C4-2B (cell line): ENCODE measurements around the gene FBXW5.

Source experiments
- H3K27ac ChIP-seq: fragments of 450-650 bp; 2 replicates; pipeline ENCODE4 v1.5.1; 2017
- CTCF ChIP-seq: fragments of 450-650 bp; conservative IDR thresholded peaks from 2 replicates; pipeline ENCODE4 v1.5.1; 2017; ENCODE audit warnings: mild to moderate bottlenecking
- ZFX ChIP-seq: fragments of 450-650 bp; IDR thresholded peaks from 2 replicates; pipeline ENCODE4 v1.6.1; 2017

Gene FBXW5

GRCh38 chr9:136962163-136962562 lies 17.6 kb upstream of the FBXW5 start:
- no peak for TF ChIP-seq ZFX
- TF ChIP-seq CTCF: no peak
- H3K27ac ChIP-seq: no peak overlapping the region

- H3K27ac ChIP-seq: peak overlapping the region; percentile 20
- TF ChIP-seq CTCF: no peak
- TF ChIP-seq ZFX: no peak
These were observed 16.9 kb upstream of the FBXW5 start for GRCh38 chr9:136961279-136962065.

GRCh38 chr9:136960938-136961275 lies 16.4 kb upstream of the FBXW5 start:
- TF ChIP-seq ZFX (no peak), CTCF (no peak)
- H3K27ac ChIP-seq: peak overlapping the region; percentile 20

- H3K27ac ChIP-seq: no peak overlapping the region
- TF ChIP-seq ZFX: no peak
- TF ChIP-seq CTCF: no peak
These were observed 15.8 kb upstream of the FBXW5 start for GRCh38 chr9:136960212-136960937.

- TF ChIP-seq ZFX (no peak), CTCF (no peak)
- no peak overlapping the region for H3K27ac ChIP-seq
These were observed 14.6 kb upstream of the FBXW5 start for GRCh38 chr9:136958898-136959850.

- TF ChIP-seq CTCF: no peak
- no peak for TF ChIP-seq ZFX
- no peak overlapping the region for H3K27ac ChIP-seq
These were observed 13.9 kb upstream of the FBXW5 start for GRCh38 chr9:136958473-136958872.
